PFSK-1 (cell line): Measurements from ENCODE around the gene SORBS1.

Experiments used
- POLR2AphosphoS5 ChIP-seq: IDR thresholded peaks from 2 replicates; pipeline ENCODE4 v1.6.1; 2012; ENCODE audit warnings: low read depth, mild to moderate bottlenecking, control low read depth, low read length, moderate library complexity
- SIN3A ChIP-seq: IDR thresholded peaks from 2 replicates; pipeline ENCODE4 v1.6.1; 2012; ENCODE audit warnings: mild to moderate bottlenecking, low read length, moderate library complexity, borderline replicate concordance; ENCODE audit not compliant: insufficient read depth
- TF ChIP-seq, protein P1 (sequence below), 2 experiments: IDR thresholded peaks; 2 replicates each; pipeline versions ENCODE4 v1.6.1 to v1.8.0; 2011 to 2012; ENCODE audit warnings: low read depth in 2 of 2, low read length in 2 of 2, control low read depth in 1 of 2, inconsistent platforms in 1 of 2, mild to moderate bottlenecking in 1 of 2, moderate library complexity in 1 of 2; ENCODE audit not compliant: insufficient read depth in 1 of 2

DNA sequence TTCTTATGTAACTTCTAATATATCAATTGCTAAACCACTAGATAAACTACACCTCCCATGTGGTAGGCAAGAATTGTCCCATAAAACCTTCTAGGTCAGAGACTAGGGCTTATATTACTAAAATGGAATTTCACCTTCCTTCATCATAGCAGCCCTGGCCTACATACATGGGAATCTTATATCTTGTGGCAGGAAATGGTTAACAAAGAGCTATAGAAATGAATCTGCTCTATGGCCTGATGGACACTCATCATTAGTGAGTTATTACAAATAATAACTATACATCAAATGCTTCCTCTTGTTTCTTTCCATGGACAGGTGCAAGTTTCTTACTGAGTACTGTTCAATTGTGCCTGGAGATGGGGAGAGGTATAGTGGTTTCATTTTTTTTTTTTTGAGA is 208.0 kb downstream of the SORBS1 start:
- TF ChIP-seq POLR2AphosphoS5 (no peak), SIN3A (no peak)
- TF ChIP-seq, protein P1, sequence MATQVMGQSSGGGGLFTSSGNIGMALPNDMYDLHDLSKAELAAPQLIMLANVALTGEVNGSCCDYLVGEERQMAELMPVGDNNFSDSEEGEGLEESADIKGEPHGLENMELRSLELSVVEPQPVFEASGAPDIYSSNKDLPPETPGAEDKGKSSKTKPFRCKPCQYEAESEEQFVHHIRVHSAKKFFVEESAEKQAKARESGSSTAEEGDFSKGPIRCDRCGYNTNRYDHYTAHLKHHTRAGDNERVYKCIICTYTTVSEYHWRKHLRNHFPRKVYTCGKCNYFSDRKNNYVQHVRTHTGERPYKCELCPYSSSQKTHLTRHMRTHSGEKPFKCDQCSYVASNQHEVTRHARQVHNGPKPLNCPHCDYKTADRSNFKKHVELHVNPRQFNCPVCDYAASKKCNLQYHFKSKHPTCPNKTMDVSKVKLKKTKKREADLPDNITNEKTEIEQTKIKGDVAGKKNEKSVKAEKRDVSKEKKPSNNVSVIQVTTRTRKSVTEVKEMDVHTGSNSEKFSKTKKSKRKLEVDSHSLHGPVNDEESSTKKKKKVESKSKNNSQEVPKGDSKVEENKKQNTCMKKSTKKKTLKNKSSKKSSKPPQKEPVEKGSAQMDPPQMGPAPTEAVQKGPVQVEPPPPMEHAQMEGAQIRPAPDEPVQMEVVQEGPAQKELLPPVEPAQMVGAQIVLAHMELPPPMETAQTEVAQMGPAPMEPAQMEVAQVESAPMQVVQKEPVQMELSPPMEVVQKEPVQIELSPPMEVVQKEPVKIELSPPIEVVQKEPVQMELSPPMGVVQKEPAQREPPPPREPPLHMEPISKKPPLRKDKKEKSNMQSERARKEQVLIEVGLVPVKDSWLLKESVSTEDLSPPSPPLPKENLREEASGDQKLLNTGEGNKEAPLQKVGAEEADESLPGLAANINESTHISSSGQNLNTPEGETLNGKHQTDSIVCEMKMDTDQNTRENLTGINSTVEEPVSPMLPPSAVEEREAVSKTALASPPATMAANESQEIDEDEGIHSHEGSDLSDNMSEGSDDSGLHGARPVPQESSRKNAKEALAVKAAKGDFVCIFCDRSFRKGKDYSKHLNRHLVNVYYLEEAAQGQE (IDR thresholded peaks at IDR 0.05; ENCODE audit: insufficient read depth in 1 of 2, low read depth in 2 of 2, low read length in 2 of 2), result no peak
